Left ventricle myocardium superior (tissue), 1 donor: ENCODE measurements around the gene CTLA4. TPM values are rescaled to one million over a fixed set of nuclear protein-coding genes. Genes with fewer than 3 reads are reported as not detected.
"Not testable (repeated sequence)": the region's sequence is repeated elsewhere in the genome, so short reads cannot be mapped to it uniquely, and the experiment has no call there.

Source experiments
- ATAC-seq: fragments of 200-7000 bp; cut with Tn5 transposase; one replicate; pipeline ENCODE4 v1.9.1; 2020; ENCODE audit warnings: mild to moderate bottlenecking, moderate library complexity
- DNase-seq: peaks from one replicate; pipeline ENCODE4 v3.0.0-alpha.2; 2020
- intact Hi-C: fragments of 100-400 bp; cut with micrococcal nuclease; formaldehyde crosslinking; loops from one replicate; pipeline ENCODE4 v1.11.0; 2022
- total RNA-seq: library from RNA; stranded (reverse); fragmentation: NEBNext Ultra II Directional; extraction: Animal tissue kit (Norgen Biotek cat#: 25700); gene quantifications from one replicate; pipeline ENCODE4 v1.2.1, GENCODE V29; 2021
- donor health status: DM: no; HTN: yes; CAD: no; lungs with severe emphysema.

CTLA4 gene
- total RNA-seq, 1 donor from 2014 or later: not detected

DNA sequence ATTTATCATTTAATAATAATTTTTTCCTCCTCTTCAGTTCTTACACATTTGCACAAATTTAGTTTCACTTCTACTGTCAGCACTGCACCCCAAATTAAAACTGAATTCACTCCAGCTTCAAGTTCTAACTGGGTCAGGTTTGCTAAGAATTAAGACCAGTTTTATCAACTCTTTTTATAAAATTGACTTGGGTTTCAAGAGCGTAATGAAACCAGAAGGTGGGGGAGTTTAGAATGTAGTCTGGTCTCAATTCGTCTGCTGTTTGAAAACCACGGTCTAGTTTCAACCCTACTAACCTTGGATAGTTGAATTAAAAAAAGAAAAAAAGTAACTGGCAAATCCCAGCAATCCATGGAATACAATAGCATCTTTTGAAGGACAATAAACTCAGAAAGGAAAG lies 14.3 kb upstream of the CTLA4 start:
- DNase-seq (no peak), ATAC-seq (no peak)
- intact Hi-C loops: no loop called here

DNA sequence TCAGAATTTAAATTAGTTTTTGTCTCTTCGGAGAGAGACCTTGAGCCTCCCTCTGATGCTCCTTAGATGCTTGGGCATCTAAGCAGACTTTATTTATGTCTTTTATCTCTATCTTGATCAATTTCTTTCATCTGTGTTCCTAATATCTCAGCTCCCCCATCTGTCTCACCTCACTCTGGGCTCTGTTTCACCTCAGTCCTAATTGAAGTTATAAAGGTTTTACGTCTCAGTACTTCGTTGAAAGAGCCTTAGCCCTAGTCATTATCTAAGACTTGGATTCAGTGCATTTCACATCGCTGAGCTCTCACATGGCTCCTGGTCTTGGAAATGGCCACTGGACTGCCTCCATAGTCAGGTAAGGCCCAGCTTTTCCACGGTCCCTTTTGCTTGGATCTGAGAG lies 13.8 kb upstream of the CTLA4 start:
- intact Hi-C loops: no loop called here
- ATAC-seq (no peak), DNase-seq (no peak)

DNA sequence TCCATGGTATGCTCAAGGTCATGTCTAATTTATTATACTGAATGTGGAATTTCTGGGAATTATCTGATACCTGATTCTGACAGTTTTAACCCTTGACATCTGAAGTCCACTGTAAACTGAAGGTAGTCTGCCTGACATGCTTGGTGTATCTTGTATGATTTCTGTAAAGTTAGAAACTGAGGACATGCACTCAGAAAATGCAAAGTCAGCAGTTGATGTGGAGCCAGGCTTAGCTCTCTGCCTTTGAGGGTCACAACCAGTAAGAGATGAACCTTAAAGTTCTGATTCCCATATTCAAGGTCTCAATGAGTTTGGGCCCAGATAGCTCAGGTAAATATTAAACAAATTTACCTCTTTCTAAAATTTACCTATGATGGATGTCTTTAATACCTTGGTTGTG lies 12.3 kb upstream of the CTLA4 start:
- no peak for DNase-seq
- ATAC-seq: no peak
- intact Hi-C loops: no loop called here

- DNase-seq (no peak), ATAC-seq (no peak)
- intact Hi-C loops: no loop called here
Measured at GRCh38 chr2:203857656-203858055, 9.9 kb upstream of the CTLA4 start.

- DNase-seq (no peak), ATAC-seq (no peak)
- intact Hi-C loops: no loop called here
Measured at GRCh38 chr2:203858176-203858575, 9.4 kb upstream of the CTLA4 start.

- DNase-seq (no peak), ATAC-seq (no peak)
- intact Hi-C loops: no loop called here
Measured at GRCh38 chr2:203859030-203859789, 8.4 kb upstream of the CTLA4 start.

GRCh38 chr2:203861197-203861596 lies 6.4 kb upstream of the CTLA4 start:
- no peak for ATAC-seq

DNA sequence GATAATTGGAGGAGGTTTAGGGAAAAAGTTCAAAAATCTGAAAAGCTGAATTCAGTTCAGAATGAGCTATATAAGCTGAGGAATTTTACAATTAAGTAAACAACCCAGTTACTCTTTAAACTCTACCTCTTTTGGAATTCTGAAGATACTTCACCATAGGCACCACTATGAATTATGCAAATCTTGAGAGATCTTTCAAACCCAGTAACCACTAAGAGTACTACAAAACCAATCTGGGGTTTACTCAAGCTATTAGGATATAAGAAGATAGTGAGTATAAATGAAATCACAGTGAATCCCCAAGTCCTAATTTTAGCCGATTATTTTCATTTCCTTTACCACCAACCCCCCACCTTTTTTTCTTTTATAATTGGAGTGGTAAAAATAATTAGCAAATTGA lies 6.0 kb upstream of the CTLA4 start:
- intact Hi-C loops: no loop called here
- ATAC-seq (no peak), DNase-seq (no peak)

More at GRCh38 chr2:203861197-203861596, 6.4 kb upstream of the CTLA4 start:
- no peak for DNase-seq
- intact Hi-C loops: no loop called here

- intact Hi-C loops: no loop called here
- DNase-seq: no peak
- no peak for ATAC-seq
Measured at GRCh38 chr2:203869223-203870042, 1.9 kb downstream of the CTLA4 start.

DNA sequence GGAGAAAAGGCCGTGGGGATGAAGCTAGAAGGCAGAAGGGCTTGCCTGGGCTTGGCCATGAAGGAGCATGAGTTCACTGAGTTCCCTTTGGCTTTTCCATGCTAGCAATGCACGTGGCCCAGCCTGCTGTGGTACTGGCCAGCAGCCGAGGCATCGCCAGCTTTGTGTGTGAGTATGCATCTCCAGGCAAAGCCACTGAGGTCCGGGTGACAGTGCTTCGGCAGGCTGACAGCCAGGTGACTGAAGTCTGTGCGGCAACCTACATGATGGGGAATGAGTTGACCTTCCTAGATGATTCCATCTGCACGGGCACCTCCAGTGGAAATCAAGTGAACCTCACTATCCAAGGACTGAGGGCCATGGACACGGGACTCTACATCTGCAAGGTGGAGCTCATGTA lies 2.9 kb downstream of the CTLA4 start:
- no peak for ATAC-seq
- intact Hi-C loops: no loop called here
- no peak for DNase-seq

GRCh38 chr2:203870941-203871340 lies 3.4 kb downstream of the CTLA4 start:
- intact Hi-C loops: no loop called here
- no peak for DNase-seq
- ATAC-seq: peak; percentile 45

DNA sequence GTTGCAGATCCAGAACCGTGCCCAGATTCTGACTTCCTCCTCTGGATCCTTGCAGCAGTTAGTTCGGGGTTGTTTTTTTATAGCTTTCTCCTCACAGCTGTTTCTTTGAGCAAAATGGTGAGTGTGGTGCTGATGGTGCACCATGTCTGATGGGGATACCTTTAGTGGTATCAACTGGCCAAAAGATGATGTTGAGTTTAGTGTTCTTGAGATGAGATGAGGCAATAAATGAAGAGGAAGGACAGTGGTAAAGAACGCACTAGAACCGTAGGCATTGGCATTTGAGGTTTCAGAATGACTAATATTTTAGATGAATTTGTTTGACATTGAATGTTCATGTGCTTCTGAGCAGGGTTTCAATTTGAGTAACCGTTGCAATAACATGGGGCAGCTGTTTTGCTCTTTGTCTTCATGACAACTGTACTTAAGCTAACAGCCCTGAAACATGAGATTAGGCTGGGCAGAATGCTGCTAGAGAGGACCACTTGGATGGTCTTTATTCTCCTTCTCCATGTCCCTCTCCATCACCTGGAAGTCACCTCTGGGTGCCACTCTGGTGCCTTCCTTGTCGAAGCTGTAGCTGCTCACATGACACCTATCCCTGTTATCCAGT lies 3.9 kb downstream of the CTLA4 start:
- ATAC-seq: peak; percentile 38
- no peak for DNase-seq
- intact Hi-C loops: no loop called here

DNA sequence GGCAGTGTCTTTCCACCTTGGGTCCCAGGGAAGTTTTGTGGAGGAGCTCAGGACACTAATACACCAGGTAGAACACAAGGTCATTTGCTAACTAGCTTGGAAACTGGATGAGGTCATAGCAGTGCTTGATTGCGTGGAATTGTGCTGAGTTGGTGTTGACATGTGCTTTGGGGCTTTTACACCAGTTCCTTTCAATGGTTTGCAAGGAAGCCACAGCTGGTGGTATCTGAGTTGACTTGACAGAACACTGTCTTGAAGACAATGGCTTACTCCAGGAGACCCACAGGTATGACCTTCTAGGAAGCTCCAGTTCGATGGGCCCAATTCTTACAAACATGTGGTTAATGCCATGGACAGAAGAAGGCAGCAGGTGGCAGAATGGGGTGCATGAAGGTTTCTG lies 5.9 kb downstream of the CTLA4 start:
- ATAC-seq (no peak), DNase-seq (no peak)
- intact Hi-C loops: no loop called here

DNA sequence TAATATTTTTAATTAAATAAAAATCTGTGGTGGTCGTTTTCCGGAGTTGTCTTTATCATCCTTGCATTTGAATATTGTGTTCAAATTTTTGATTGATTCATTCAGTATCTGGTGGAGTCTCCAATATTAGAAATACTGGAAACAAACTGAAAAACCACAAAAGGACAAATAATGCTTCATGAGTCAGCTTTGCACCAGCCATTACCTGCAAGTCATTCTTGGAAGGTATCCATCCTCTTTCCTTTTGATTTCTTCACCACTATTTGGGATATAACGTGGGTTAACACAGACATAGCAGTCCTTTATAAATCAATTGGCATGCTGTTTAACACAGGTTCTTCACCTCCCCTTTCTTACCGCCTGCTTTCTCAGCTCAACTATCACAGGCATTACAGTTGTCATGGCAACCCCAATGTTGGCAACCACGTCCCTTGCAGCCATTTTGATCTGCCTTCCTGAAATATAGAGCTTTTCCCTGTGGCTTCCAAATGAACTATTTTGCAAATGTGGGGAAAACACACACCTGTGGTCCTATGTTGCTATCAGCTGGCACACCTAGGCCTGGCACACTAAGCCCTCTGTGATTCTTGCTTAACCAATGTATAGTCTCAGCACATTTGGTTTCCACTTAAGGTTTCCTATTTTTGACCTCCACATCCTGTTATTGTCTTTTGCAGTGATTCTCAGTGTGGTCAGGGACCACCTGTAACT lies 6.5 kb downstream of the CTLA4 start:
- intact Hi-C loops: no loop called here

GRCh38 chr2:203875471-203875870 lies 7.9 kb downstream of the CTLA4 start:
- no peak for ATAC-seq
- no peak for DNase-seq
- intact Hi-C loops: no loop called here

More for the DNA sequence above, 6.5 kb downstream of the CTLA4 start:
- DNase-seq (no peak), ATAC-seq (no peak)

DNA sequence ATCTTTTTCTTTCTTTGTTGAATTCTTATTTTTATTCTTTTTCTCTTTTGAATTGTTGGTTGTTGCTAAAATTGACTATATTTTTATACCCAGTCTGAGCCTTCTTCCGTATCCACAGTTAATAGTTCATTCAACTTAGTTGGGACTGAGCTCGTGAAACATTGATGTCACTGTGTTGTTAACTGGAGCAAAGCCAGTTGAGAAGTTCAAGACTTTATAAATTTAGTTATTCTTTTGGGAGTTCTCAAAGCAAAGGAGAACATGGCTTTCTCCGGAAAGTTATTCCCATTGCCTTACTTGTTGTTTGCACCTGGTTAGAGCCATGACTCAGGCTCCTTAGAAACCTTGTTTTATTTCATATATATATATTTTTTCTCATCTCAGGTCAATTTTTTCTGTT lies 8.8 kb downstream of the CTLA4 start:
- peak; percentile 58 for ATAC-seq
- intact Hi-C loops: no loop called here

GRCh38 chr2:203878063-203878462 lies 10.5 kb downstream of the CTLA4 start:
- ATAC-seq (no peak), DNase-seq (no peak)
- intact Hi-C loops: no loop called here

More for the DNA sequence above, 8.8 kb downstream of the CTLA4 start:
- no peak for DNase-seq

DNA sequence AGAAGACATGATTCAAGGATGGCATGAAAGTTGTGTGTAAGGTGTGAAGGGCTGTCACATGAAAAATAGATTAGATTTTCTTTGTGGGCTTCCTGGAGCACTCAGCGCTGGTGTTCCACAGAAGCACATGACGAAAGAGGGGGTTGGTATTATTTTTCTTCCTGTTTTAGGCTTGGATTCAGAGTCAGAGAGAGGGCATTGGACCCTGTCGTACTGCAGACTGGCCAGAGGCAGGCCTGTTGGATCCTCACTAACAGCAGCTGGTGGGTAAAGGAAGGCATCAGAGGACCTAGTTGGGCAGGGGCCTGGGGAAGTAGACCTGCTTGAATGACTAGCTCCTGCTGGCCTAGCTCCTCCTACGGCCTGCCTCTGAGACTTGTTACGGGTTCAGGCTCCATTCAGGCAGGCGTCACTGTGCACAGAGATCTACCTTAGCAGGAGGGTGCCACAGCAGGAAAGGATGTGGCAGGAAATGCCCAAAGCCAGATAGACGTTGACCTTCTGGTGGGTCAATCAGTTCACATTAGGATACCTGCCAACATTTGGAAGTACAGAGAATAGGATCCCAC lies 13.1 kb downstream of the CTLA4 start:
- intact Hi-C loops: no loop called here
- no peak for DNase-seq
- ATAC-seq: no peak

GRCh38 chr2:203881185-203881584 lies 13.6 kb downstream of the CTLA4 start:
- ATAC-seq, DNase-seq: not testable (repeated sequence)

More at GRCh38 chr2:203881185-203881584, 13.6 kb downstream of the CTLA4 start:
- intact Hi-C loops: not testable (repeated sequence)
